Fibroblast of upper back skin (primary cell): ENCODE data around the gene MTSS2.
"Not testable (repeated sequence)": the region's sequence is repeated elsewhere in the genome, so short reads cannot be mapped to it uniquely, and the experiment has no call there.

Experiments
- DNase-seq: peaks from one replicate; pipeline ENCODE4 v3.0.0-alpha.2; 2013

The MTSS2 gene

DNA sequence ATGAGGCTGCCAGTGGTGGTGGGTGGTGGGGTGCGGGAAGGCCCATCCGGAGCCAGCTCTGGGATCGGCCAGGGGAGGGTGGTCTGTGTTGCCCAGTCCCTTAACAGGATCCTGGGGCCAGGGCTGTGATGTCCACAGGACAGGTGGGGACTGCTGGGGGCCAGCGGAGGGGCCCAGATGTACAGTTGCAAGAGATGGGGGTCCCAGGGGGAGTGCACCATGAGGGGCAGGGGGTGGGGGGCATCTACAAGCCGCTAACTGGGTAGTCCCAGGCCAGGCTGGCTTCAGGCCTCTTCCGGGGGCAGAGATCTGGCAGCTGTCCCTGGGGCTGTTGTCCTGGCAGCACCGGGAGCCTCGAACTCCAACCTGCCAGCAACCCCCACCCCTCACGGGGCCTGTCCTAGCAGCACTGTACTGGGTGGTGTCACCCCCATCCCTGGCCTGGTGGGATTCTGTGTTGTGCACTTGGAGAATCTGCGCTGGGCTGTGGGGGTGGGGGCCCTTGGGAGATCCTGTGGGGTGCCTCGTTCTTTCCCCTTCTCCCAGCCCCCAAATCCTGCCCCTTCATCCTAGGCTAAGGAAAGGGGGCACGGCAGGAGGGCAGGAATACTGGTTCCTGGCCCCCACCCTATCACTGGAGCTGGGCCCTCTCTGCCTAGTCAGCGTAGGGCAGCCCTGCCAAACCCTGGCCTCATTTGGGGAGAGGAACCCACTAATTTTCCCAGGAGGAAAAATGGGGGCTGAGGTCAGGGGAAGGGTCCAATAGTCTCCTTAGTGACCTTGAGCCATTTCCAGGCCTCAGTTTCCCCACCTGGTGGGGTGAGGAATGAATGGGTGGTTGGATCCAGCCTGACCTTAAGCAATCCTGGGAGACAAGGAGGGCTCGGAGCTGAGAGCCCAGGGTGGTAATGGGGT lies 1.4 kb downstream of the MTSS2 start:
- no peak for DNase-seq

DNA sequence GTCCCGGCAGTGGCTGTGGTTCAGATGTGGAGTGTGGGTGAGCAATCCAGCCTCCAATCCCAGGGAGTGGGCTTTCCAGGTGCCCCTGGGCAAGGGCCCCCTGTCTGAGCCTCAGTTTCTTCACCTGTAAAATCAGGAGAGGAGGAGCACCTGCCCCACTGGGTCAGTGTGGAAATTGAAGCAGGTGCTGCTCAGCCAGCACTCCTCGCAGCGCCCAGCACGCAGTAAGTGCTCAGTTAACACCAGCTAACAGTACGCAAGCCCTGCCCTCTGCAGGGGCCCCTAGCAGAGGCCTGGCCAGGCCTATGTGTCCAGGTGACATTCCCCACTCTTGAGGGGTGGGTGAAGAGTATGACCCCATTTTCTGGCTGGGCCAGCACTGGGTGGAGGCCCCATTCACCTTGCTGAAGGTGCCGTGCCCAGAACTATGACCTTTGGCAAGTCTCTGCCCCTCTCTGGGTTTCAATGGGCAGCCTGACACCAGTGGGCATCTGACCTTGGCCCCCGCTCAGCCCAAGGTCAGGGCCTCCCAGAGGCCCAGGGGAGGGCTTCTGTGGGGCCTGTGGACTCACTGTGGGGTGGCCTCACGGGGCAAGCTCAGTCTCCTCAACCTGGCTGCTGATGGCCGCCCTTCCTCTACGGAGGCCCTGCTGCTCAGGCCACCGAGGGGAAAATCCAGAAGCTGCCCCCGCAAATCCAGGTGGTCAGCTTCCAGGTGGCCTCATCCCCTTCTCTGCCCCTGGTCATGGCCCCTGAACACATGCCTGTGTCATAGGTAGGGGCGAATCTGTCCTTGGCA lies 2.5 kb downstream of the MTSS2 start:
- DNase-seq = no peak

DNA sequence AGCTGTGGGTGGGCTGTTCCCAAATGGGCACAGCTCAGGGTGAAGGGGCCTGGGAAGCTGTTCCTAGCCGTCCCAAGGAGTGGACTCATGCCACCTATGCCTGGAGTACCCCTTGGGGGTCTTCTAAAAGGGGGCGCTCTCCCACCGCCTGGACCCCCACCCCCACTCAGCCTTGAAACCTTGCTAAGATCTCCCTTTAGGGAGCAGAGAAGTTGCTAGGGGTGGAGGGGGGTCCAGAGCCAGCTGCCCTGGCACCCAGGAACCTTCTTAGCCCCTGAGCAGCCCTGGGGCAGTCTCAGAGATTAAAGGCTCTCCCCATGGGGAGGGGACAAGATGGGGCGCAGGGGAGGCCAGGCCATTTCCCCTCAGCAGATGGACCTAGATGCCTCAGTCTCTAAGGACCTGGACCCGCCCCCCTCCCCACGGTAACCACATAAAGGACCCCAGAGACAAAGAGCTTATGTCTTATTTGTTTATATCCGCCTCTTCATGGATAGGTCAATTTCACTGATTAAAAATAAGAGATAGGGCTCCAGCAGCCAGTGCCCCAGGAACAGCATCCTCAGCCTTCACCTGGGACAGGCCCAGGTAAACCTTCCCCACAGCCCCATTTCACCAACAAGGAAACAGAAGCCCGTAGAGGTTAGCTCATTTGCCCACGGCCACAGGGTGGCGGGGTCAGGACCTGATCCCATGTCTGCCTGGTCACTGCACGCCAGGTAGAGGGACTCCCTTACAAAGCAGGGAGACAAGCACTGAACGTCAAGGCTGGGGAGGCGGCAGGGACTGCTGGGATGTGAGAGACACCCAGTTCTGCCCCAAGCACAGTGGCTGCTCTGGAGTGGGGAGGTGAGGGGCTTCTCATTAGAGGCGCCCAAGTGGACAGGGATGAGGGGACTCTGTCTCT lies 3.4 kb downstream of the MTSS2 start:
- no peak for DNase-seq

DNA sequence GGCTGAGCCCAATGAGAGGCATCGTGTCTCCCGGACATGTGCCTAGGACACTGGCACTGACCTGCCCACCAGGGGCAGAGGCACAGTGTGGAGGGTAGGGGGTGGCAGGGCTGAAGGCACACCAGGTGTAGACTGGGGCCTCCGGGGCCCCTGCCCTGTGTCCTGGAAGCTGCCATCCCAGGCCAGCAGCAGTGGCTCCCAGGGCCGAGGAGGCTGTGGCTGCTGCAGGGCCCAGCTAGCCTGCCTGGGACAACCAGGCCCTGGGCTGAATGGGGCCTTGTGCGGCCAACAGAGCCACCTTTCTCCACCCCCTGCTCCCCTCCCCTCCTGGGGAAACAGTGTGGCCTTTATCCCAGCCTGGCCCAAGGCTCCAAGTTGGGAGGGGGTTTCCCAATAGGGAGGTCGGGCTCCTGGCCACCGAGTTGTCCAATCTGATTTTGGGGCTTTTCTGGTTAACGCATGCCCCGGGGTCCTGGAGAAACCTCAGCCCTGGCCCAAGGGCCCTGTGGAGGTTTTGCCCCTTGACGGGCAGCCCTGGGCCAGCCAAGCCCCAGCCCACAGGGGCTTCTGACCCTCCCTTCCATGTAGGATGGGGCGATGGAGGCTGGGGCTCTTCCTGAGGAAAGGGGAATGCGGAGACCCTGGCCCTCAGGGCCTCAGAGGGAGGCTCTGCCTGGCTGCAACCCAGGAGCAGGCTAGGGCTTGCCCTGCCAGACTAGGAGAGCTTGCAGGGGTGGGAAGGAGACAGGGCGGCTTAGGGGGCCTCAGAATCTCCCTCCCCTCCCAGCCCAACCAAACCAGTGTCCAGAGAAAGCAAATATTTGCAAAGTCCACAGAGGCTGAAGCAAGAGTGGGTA lies 4.2 kb downstream of the MTSS2 start:
- DNase-seq = no peak

DNA sequence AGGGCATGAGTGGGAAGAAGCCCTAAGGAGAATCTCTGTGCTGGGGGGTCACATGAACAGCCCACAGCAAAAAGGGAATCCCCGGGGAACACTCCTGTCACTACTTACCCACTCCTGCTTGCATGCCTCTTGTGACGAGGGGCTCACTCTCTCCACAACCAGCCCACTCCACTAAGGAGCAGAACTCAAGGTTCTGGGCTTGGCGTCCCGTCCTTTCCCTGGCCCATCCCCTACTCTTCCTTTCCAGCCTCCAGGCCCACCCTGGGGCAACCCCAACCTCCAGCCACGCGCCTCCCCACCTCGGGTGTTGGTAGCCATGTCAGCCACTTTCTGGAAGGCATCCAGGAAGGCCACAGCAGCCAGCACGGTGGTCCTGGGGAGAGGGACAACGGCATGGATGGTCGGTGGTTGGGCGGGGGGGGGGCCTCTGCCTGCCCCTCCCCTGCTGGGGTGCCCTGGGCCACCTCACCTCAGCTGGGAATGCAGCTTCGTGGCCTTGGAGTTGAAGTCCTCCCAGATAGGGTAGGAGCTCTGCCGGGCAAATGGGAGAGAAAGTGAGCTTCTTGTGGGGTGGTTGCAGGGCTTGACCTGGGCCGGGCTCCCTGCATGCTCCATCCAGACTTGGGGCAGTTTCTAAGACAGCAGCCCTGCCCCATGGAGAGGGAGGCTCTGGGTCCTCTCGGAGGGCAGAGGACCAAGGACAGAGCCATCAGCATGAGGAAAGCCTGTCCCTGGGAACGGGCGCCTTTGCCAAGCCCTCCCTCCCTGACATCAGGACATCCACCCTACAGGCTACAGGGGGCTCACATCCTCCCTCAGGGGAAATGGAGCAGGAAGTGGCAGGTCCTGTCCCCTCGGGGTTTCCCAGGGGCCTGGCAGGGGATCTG lies 5.1 kb downstream of the MTSS2 start:
- DNase-seq = no peak

DNA sequence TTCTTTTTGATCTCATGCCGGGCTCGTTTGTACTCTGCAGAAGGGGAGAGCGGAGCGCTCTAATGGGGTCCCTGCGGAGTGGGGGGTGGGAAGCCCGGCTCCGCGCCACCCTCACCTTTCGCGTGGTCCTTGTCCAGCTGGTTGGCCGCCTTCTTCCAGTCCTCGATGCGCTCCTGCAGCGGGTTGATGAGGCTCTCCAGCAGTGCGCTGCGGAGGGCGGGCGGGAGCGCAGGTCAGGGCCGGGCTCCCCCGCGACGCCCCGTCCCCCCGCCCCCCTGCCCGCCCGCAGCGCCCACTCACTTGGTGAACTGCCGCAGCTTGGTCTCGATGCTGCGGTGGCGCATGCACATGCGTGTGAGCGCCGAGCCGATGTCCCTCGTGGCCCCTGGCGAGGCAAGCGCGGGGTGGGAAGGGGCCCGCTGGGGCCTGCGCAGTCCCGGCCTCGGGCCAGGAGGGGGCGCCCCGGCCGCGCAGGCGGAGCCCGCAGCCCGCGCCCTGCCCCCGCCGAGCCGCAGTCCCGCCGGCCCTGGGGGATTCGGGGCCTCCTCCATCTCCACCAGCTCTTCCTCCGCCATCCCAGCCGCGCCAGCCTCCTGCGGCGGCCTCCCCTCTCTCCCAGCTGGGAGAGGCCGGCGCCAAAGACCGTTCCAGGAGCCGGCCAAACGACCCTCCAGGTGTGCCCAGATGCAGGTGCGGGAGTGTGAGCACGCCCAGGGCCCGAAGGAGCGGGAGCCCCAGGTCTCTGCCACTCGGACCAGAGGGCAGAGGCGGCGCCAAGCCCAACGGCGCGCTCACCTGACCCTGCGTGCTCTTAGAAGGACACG lies 6.0 kb downstream of the MTSS2 start:
- DNase-seq = no peak

DNA sequence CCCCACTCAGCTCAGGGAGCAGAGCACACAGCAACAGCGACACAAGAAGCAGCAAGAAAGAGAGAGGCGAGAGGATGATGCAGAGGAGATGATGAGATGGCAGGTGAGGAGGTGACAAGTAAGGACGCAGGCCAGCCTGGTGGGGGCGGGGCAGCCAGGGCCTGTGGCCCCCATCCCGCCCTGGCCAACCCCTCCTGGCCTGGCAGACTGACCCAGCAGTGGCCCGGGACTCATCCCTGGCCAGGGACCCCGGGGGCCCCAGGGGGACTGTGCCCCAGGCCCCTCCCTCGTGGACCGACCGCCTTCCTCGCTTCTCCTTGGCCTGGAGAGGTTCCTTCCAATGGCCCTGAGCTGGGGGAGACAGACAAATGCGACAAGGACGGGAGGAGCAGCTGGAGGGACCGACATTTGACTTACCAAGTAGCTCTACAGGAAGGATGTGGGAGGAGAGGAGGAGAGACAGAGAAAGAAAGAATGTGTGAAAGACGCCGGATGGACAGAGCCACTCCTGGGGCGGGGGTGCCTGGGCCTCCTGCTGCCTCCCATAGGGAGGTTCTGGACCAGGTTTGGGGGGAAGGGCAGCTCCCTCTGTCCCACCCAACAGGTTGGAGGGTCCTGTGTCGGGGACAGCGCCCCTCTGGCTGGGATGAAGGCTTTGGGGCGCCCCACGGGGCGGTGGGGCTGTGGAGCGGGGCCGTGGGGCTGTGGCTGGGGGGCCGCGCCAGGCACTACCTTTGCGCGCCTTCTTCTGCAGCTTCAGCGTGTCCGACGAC lies 6.8 kb downstream of the MTSS2 start:
- DNase-seq = no peak

DNA sequence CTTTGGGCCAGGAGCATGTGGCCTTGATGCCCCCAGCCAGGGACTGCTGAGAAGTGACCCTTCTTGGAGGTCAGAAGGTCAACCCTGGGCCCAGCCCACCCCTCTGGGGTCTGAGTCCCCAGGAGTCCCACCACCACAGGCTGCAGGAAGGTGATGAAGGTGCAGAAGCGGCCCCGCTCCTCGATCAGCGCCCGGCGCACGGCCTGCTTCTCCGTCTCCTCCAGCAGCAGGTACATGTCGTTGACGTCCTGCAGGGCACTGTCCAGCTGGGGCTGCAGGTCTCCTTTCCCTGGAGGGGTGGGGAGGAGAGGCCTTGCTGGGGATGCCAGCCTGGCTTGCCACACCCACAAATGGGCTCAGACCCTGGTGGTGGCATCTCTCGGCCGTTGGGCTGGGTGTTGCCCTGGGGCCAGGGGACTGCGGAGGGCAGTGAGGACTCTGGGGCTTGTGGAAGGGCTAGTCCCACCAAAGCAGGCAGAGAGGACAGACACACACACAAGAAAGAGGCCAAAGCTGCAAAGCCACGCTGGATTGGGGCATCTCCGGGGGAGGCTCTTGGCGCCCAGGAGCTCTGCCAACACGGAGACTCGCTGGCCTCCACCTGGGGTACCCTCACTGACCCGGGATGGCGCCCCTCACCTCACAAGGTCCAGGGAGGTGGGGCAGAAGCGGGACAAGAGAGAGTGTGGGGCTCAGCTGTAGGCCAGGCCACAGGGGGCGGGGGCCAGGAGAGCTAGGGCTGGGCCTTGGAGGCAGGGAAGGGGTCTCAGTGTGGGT lies 7.5 kb downstream of the MTSS2 start:
- DNase-seq = no peak

DNA sequence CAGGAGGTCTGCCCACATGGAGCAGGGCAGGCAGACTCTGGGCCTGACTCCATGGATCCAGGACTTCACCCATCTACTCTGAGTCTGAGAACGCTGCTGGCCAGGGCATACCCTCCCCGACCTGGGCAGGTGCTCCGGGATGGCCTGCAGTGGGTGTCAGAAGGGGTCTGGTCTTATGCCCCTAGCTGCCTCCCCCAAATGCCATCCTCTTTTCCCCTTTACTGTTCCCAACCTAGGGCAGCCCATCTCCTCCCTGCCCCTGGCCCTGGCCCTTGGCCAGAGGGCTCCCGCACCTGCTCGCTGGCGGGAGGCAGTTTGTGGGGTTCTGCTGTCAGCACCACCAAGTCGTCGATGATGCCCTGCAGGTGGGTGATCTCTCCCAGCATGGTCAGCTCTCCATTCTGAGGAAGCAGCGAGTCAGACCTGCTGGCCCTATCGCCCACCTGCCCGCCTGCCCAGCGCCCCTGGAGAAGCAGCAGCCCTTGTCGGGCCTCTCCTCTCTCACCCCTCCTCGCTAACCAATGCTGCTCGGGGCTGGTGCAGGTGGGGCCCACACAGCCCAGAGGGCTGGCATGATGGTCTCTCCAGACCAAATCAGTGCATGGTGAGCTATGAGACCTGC lies 8.2 kb downstream of the MTSS2 start:
- no peak for DNase-seq

DNA sequence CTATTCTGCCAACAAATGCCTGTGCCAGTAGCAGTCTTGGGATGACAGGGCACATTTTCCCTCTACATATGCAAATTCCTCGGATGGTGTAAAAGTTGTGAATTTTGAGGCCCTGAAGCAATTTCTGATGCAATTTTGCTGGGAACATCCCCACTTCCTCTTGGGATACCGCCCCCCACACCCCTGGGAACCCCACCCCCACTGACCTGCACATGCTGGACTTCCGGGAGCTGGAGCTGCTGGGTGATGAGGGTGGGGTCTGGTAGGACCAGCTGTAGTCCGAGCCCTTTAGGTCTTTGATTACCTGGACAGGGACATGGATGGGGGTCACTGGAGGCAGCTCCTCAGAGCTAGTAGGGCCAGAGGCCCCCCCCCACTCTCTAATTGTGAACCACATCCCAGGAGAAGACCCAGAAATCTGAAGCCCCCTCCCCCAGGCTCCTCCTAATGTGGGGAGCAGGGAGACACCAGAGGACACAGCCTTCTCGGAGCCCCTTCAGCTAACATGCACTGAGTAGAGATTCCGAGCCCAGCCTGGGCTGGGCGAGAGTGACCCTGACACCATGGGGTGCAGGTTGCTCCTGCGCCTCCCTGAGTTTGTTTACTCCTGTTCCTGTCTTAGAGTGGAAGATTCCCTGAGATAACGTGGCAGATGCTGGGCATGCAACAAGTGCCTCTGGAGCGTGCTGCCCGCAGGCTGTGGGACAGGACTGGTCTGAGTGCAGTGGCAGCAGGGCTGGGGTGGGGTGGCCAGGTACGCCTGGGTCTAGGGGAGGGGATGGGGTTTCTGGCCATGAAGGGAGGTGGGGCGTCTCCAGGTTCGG lies 9.0 kb downstream of the MTSS2 start:
- DNase-seq = no peak

DNA sequence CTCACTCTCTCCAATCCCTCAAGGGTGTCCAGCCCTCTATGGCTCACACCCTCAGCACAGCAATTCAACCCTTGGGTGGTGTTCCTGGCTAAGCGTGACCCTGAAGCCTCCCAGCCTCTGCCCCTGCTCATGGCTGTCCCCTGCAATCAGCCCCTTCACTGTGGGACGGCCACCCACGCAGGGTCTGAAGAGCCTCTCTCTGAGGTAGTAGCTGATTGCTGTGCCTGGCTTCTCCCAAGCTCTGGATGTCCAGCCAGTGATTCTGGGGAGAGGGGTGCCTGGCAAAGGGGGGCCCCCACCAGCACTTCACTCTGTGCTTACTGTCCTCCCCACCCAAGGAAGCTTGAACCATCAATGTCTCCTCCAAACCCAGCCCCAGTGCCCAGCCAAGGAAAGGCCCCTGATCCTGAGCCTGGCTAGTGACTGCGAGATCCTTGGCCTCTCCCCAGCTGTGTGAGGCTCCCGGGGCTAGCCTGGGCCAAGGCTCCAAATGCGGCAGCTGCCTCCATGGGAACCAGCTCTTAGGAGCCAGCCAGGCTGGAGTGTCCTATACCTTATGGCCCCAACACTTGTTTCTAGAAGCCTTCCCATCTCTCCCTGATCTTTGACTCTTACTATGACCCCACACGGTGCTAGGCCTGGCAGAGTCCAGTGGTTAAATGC lies 9.9 kb downstream of the MTSS2 start:
- DNase-seq = no peak

DNA sequence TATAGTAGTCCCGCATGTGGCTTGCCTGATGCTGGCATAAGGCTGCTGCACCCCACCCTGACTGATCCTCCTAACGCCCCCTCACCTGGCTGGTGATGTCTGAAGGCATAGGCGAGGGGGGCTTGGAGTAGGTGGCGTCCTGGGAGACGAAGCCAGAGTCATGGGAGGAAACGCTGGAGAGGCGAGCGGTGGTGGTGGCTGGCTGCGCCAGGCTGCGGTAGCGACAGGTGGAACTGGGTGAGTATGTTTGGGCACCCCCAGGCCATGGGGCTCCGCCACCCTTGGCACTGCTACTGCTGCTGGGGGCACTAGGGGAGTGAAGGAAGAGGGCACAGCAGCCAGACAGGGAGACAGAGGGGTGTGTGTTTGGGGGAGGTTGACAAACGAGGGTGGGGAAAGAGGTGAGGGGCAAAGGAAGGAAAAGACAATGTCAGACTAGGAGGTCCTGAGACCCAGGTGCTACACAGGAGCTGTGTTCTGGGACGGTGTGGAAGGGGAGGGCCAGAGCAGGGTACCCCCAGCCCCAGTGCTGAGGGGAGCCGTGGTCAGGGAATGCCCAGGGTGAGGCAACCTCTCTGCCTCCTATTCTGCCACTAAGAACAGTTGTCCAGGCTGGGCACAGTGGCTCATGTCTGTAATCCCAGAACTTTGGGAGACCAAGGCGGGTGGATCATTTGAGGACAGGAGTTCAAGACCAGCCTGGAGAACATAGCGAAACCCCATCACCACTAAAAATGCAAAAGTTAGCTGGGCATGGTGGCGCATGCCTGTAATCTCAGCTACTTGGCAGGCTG lies 11.4 kb downstream of the MTSS2 start:
- DNase-seq = no peak

DNA sequence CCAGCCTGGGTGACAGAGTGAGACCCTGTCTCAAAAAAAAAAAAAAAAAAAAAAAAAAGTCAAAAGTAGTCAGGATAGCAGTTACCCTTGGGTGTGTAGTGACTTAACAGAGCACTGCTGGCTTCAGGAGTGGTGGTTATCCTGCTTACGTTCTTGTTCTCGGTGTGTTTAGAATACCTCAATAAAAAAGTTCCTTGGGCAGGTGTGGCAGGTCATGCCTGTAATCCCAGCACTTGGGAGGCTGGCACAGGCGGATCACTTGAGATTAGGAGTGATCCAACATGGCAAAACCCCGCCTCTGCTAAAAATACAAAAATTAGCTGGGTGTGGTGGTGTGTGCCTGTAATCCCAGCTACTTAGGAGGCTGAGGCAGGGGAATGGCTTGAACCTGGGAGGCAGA lies 14.9 kb downstream of the MTSS2 start:
- not testable (repeated sequence) for DNase-seq

DNA sequence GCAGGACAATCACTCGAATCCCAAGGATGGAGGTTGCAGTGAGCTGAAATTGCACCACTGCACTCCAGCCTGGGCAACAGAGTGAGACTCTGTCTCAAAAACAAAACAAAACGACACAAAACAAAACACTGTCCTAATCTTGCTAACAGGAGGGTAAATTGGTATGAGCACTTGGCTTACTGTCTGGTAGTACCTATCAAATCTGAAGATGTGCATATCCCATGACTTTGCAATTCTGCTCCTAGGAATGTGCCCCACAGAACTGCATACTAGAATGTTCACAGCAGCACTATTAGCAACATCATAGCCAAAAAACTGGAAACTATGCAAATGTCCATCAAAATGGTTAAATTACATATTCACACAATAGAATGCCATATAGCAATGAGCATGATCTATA lies 15.7 kb downstream of the MTSS2 start:
- DNase-seq = no peak
